K562 (cell line): ENCODE results near the gene H2BK1. TPM values are rescaled to one million over a fixed set of nuclear protein-coding genes. Genes with fewer than 3 reads are reported as not detected.

Experiments used
- ATF1 ChIP-seq, 2 experiments: fragments of 450-650 bp in 1 of 2; IDR thresholded peaks; 2 replicates each; pipeline ENCODE4 v1.6.1; 2016; ENCODE audit warnings: missing compliant biosample characterization in 1 of 2, missing genetic modification characterization in 1 of 2
- CTCFL ChIP-seq: IDR thresholded peaks from 2 replicates; pipeline ENCODE4 v1.6.1; 2011; ENCODE audit warnings: borderline replicate concordance, low read depth, mild to moderate bottlenecking, moderate library complexity, low read length; ENCODE audit not compliant: insufficient read depth, poor library complexity, severe bottlenecking
- DACH1 ChIP-seq: fragments of 450-650 bp; IDR thresholded peaks from 2 replicates; pipeline ENCODE4 v1.6.1; 2018; ENCODE audit not compliant: partially characterized antibody
- DIDO1 ChIP-seq: fragments of 450-650 bp; IDR thresholded peaks from 2 replicates; pipeline ENCODE4 v1.6.1; 2016; ENCODE audit warnings: low read depth, missing biosample characterization, missing genetic modification characterization
- E2F6 ChIP-seq, 2 experiments: IDR thresholded peaks; 2 replicates each; pipeline ENCODE4 v1.6.1; 2011; ENCODE audit warnings: borderline replicate concordance in 1 of 2, control low read depth in 1 of 2, low read depth in 1 of 2, low read length in 1 of 2, mild to moderate bottlenecking in 1 of 2, mixed read lengths in 1 of 2, moderate library complexity in 1 of 2; ENCODE audit not compliant: insufficient read depth in 1 of 2, insufficient read length in 1 of 2, poor library complexity in 1 of 2, severe bottlenecking in 1 of 2; ENCODE audit errors: extremely low read depth in 1 of 2
- JUND ChIP-seq, 2 experiments: IDR thresholded peaks; 2 replicates in 1 of 2; 3 replicates in 1 of 2; pipeline ENCODE4 v1.6.1; 2011; ENCODE audit warnings: borderline replicate concordance in 2 of 2, low read depth in 2 of 2, low read length in 2 of 2, improper control_type of control experiment in 1 of 2, missing biosample characterization in 1 of 2, missing genetic modification characterization in 1 of 2, missing genetic modification reagents in 1 of 2
- MAZ ChIP-seq, 2 experiments: fragments of 450-650 bp in 1 of 2; sonication (generic) in 1 of 2; formaldehyde crosslinking; IDR thresholded peaks in 1 of 2; conservative IDR thresholded peaks in 1 of 2; 2 replicates each; pipeline versions ENCODE4 v1.4.0 to v1.5.0; 2020; ENCODE audit warnings: mild to moderate bottlenecking in 1 of 2, missing genetic modification reagents in 1 of 2
- MECOM ChIP-seq: fragments of 250-450 bp; sonication (Bioruptor Pico); IDR thresholded peaks from 2 replicates; pipeline ENCODE4 v1.8.0; 2022; ENCODE audit warnings: inconsistent platforms
- MEIS2 ChIP-seq: fragments of 450-650 bp; IDR thresholded peaks from 2 replicates; pipeline ENCODE4 v1.6.1; 2014; ENCODE audit warnings: mild to moderate bottlenecking; ENCODE audit not compliant: partially characterized antibody
- NEUROD1 ChIP-seq: fragments of 150-350 bp; IDR thresholded peaks from 2 replicates; pipeline ENCODE4 v1.6.1; 2014; ENCODE audit warnings: borderline replicate concordance, low read length, low read depth; ENCODE audit not compliant: partially characterized antibody
- NFIX ChIP-seq: fragments of 250-450 bp; sonication (Bioruptor Pico); IDR thresholded peaks from 2 replicates; pipeline ENCODE4 v1.4.0; 2020; ENCODE audit warnings: low read depth, mild to moderate bottlenecking, moderate library complexity
- NR3C1 ChIP-seq: sonication (generic); formaldehyde crosslinking; IDR thresholded peaks from 2 replicates; pipeline ENCODE4 v1.8.1; 2022; ENCODE audit warnings: missing genetic modification reagents
- PRDM10 ChIP-seq: fragments of 450-650 bp; IDR thresholded peaks from 2 replicates; pipeline ENCODE4 v1.6.1; 2018; ENCODE audit not compliant: partially characterized antibody
- PRPF4 ChIP-seq: fragments of 200-400 bp; formaldehyde crosslinking; IDR thresholded peaks from one replicate; pipeline ENCODE4 v1.6.1; 2017; ENCODE audit warnings: low read length, low read depth, mild to moderate bottlenecking; ENCODE audit not compliant: insufficient read depth, poor library complexity, severe bottlenecking
- RFX5 ChIP-seq: IDR thresholded peaks from 2 replicates; pipeline ENCODE4 v1.6.1; 2011; ENCODE audit warnings: low read depth, mild to moderate bottlenecking, improper control_type of control experiment, low read length
- RHOXF2B ChIP-seq: fragments of 250-450 bp; sonication (Bioruptor Pico); conservative IDR thresholded peaks from 2 replicates; pipeline ENCODE4 v1.5.1; 2021
- SAFB ChIP-seq: fragments of 200-400 bp; formaldehyde crosslinking; IDR thresholded peaks from 2 replicates; pipeline ENCODE4 v1.6.1; 2017; ENCODE audit warnings: low read depth, low read length, borderline replicate concordance
- SMARCA4 ChIP-seq: fragments of 450-650 bp; IDR thresholded peaks from 2 replicates; pipeline ENCODE4 v1.6.1; 2016
- U2AF2 ChIP-seq: fragments of 200-400 bp; formaldehyde crosslinking; optimal IDR thresholded peaks from 2 replicates; pipeline ENCODE3; 2017; ENCODE audit warnings: low read depth, mild to moderate bottlenecking, low read length
- ZC3H8 ChIP-seq: fragments of 450-650 bp; IDR thresholded peaks from 2 replicates; pipeline ENCODE4 v1.6.1; 2017
- polyA plus RNA-seq, 8 experiments: library from polyadenylated mRNA; depleted of rRNA in 4 of 8; stranded (reverse) in 5 of 8; unstranded in 3 of 8; fragments of >200 nt; fragmentation: Nextera tagmentation in 2 of 8; fragmentation: Illumina TruSeq in 1 of 8; extraction: Ambion mirVana in 2 of 8; extraction: Trizol in 1 of 8; gene quantifications; 2 replicates each; pipeline versions ENCODE4 v1.2.1 to v1.2.3, GENCODE V29; 2011 to 2014; ENCODE audit warnings: inconsistent platforms in 1 of 8, missing spikeins in 1 of 8
- total RNA-seq, 7 experiments: library from RNA; depleted of rRNA in 6 of 7; stranded (reverse); fragments of >200 nt in 6 of 7; fragmentation: Illumina TruSeq in 2 of 7; extraction: Trizol in 2 of 7; gene quantifications; 2 replicates each; pipeline versions ENCODE4 v1.2.1 to v1.2.3, GENCODE V29; 2011 to 2021; ENCODE audit warnings: low replicate concordance in 1 of 7

The H2BK1 gene
- total and polyA plus RNA-seq, 9 of the 15 experiments (the other 6 are each of a cell fraction or from before 2014, with no cell fraction given) = not detected

- TF ChIP-seq PRPF4 (no peak), RHOXF2B (CRISPR knock-in tag) (no peak), DIDO1 (no peak), E2F6 (IDR thresholded peaks at IDR 0.05; ENCODE audit: borderline replicate concordance in 1 of 2, extremely low read depth in 1 of 2, insufficient read depth in 1 of 2, insufficient read length in 1 of 2, low read depth in 1 of 2, low read length in 1 of 2, poor library complexity in 1 of 2, severe bottlenecking in 1 of 2) (no peak), MECOM (CRISPR knock-in tag) (no peak), SMARCA4 (peak; percentile 45; the same call in 1 of the 2 replicates), NR3C1 (CRISPR knock-in tag) (no peak), U2AF2 (no peak), ZC3H8 (no peak), JUND (IDR thresholded peaks at IDR 0.05; ENCODE audit: borderline replicate concordance, low read depth, low read length) (no peak), JUND (tag; IDR thresholded peaks at IDR 0.05; ENCODE audit: borderline replicate concordance, low read depth, low read length) (no peak), MEIS2 (peak; percentile 13), ATF1 (CRISPR knock-in tag; IDR thresholded peaks at IDR 0.05) (no peak), ATF1 (tag; IDR thresholded peaks at IDR 0.05) (no peak), NFIX (no peak), PRDM10 (no peak), SAFB (no peak), RFX5 (no peak), CTCFL (no peak), MAZ (CRISPR knock-in tag; conservative IDR thresholded peaks at IDR 0.05 in 1 of 2, IDR thresholded peaks at IDR 0.05 in 1 of 2) (0 out of 4 replicates have a peak, but pooled peaks of 1 of the 2 experiments have one; percentile 10), DACH1 (no peak), NEUROD1 (no peak)
Observed at GRCh38 chr7:151240942-151241754, 30.9 kb upstream of the H2BK1 start (continued).
